Stimulated activated CD8-positive, alpha-beta memory T cell treated with anti-CD3 and anti-CD28 coated beads, Interleukin-15, amount 100 ng/mL, for 4 hours (primary cell): ENCODE measurements around the gene IFT88.

Source experiments
- DNase-seq, 2 donors: peaks; one replicate each; pipeline ENCODE4 v3.0.0-alpha.2; 2020; ENCODE audit warnings: low read depth in 2 of 2

Gene IFT88

GRCh38 chr13:20686863-20687579 is 120.1 kb downstream of the IFT88 start:
- no peak for DNase-seq

- no peak for DNase-seq
Measured at GRCh38 chr13:20689291-20689690, 122.3 kb downstream of the IFT88 start.

GRCh38 chr13:20691616-20692015 is 124.7 kb downstream of the IFT88 start:
- DNase-seq, result no peak

- no peak for DNase-seq
Measured at GRCh38 chr13:20696073-20696472, 129.1 kb downstream of the IFT88 start.

- DNase-seq, result no peak
Measured at GRCh38 chr13:20699715-20700114, 132.8 kb downstream of the IFT88 start.

- DNase-seq, result no peak
Measured at GRCh38 chr13:20700288-20700687, 133.3 kb downstream of the IFT88 start.

GRCh38 chr13:20701461-20701860 is 134.5 kb downstream of the IFT88 start:
- DNase-seq, result no peak

GRCh38 chr13:20702530-20702914 is 135.6 kb downstream of the IFT88 start:
- no peak for DNase-seq

GRCh38 chr13:20702915-20703779 is 136.2 kb downstream of the IFT88 start, which contains the start of gene IL17D:
IL17D (plus strand) TSS chr13:20703699; CDS start chr13:20704002, 303 bp downstream.
- peak in 1 of 2 donors; percentile 30 for DNase-seq

- DNase-seq, result peak; percentile 54 to 68
Measured at GRCh38 chr13:20703780-20704458, 137.0 kb downstream of the IFT88 start.

GRCh38 chr13:20704459-20705069 is 137.6 kb downstream of the IFT88 start:
- no peak for DNase-seq

GRCh38 chr13:20706661-20707060 is 139.7 kb downstream of the IFT88 start:
- DNase-seq, result no peak

GRCh38 chr13:20708216-20708615 is 141.3 kb downstream of the IFT88 start:
- DNase-seq, result no peak

GRCh38 chr13:20709369-20709768 is 142.4 kb downstream of the IFT88 start:
- DNase-seq, result no peak

GRCh38 chr13:20709782-20710181 is 142.8 kb downstream of the IFT88 start:
- DNase-seq, result no peak

GRCh38 chr13:20711301-20712044 is 144.5 kb downstream of the IFT88 start:
- no peak for DNase-seq

- DNase-seq, result no peak
Measured at GRCh38 chr13:20713014-20713376, 146.0 kb downstream of the IFT88 start.

GRCh38 chr13:20713751-20714150 is 146.8 kb downstream of the IFT88 start:
- DNase-seq, result no peak

- no peak for DNase-seq
Measured at GRCh38 chr13:20714161-20714560, 147.2 kb downstream of the IFT88 start.

- DNase-seq, result no peak
Measured at GRCh38 chr13:20714563-20715329, 147.8 kb downstream of the IFT88 start.

GRCh38 chr13:20715330-20715712 is 148.4 kb downstream of the IFT88 start:
- DNase-seq, result no peak
